Ectodermal cell (in vitro differentiated cells): ENCODE results near the gene TMEM250.

Experiments used
- H3K27ac ChIP-seq: 2 replicates; pipeline ENCODE4 v1.7.0; 2013; ENCODE audit warnings: mild to moderate bottlenecking, low read depth, low read length; ENCODE audit not compliant: insufficient read depth, poor library complexity, severe bottlenecking
- H3K27me3 ChIP-seq: 2 replicates; pipeline ENCODE4 v1.7.0; 2013; ENCODE audit warnings: mild to moderate bottlenecking, low read length; ENCODE audit not compliant: insufficient read depth, control insufficient read depth, poor library complexity, severe bottlenecking
- H3K36me3 ChIP-seq: one replicate; pipeline ENCODE4 v1.7.0; 2013; ENCODE audit warnings: low read length; ENCODE audit not compliant: control insufficient read depth, insufficient read depth
- H3K4me1 ChIP-seq: one replicate; pipeline ENCODE4 v1.7.0; 2013; ENCODE audit warnings: low read length; ENCODE audit not compliant: control insufficient read depth, insufficient read depth
- H3K4me3 ChIP-seq: 2 replicates; pipeline ENCODE4 v1.7.0; 2013; ENCODE audit warnings: low read depth, low read length, control low read depth; ENCODE audit not compliant: insufficient read depth
- H3K9me3 ChIP-seq: 2 replicates; pipeline ENCODE4 v1.7.0; 2013; ENCODE audit warnings: mild to moderate bottlenecking, low read length, moderate library complexity; ENCODE audit not compliant: control insufficient read depth
- WGBS, 2 experiments: methylation state at CpG; one replicate each; pipeline ENCODE4 v1.1.7; 2013; ENCODE audit warnings: missing lambda C conversion rate in 2 of 2; 5-methylcytosine and 5-hydroxymethylcytosine counted together

Gene TMEM250

DNA sequence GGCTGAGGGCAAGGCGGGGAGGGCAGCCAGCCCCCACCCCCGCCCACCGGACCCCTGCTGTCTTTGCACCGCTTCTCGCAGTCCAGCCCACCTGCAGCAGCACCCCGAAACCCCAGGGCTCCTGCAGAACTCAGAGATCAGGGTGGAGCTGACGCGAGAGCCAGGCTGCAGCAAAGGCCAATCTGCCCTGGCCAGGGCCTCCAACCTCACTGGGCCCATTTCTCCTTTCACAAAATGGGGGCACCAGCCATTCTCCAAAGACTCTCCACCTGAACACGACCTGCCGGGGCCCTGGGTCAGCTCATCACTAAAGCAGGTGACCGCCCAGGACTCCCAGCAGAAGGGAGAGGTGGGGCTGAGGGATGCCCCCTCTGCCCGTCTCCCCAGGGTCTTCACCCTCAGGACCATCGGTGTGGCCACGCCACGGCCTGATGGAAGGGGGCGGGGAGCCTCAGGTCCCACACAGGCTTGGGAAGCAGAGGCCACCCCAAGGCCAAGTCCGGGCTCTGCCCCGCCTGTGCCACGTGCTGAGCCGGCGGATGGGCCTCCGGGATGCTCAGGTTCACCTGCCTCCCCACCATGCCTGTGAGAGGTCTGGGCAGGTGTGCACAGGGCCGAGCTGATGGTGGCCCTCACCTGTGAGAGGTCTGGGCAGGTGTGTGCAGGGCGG is 36.7 kb downstream of the TMEM250 start:
- 92 to 94% methylated on average over 24 of the region's 24 CpGs for WGBS, 2 experiments
- Histone ChIP-seq H3K27ac (no peak overlapping the region), H3K36me3 (no peaks in the 10 kb centered on the region)

DNA sequence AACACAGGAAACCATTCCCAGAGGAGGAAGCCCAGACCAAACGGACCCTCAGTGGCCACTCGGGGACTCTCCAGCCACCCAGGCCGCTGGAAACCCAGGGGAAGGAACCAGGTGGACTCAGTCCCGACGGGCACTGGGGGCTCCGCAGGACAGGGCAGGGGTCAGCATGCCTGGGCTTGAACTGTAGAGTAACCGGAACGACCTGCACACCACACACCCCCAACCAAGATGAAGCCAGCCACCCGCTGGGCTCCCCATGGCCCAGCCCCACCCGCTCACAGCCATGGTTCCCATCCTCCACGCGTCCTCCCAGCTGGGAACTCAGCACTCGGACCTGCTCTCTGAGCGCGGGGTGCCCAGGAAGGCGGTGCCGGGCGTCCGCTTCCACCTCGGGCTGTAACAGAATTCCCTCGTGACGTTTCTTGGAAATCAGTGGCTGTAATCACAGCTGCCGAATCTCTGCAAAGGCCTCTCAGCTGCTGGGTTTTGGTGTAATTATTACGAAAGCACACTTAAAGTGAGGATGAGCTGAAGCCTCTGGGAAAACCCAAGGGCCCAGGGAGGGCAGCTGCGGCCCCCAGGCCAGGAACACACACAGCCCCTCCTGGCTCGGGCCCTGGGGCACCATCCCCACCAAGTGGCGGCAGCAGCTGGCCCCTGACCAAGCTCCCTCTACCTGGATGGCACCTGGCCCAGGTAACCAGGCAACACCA is 37.4 kb downstream of the TMEM250 start:
- no peaks in the 10 kb centered on the region for H3K4me1 ChIP-seq
- H3K9me3 ChIP-seq, result no peaks in the 10 kb centered on the region
- H3K27ac ChIP-seq, result no peak overlapping the region
- no peaks in the 10 kb centered on the region for H3K36me3 ChIP-seq
- no peak overlapping the region for H3K4me3 ChIP-seq
- WGBS, 2 experiments, result 90 to 91% methylated on average over 27 of the region's 27 CpGs
- no peaks in the 10 kb centered on the region for H3K27me3 ChIP-seq

More for the DNA sequence above, 36.7 kb downstream of the TMEM250 start:
- Histone ChIP-seq H3K4me1 (no peaks in the 10 kb centered on the region), H3K4me3 (no peak overlapping the region), H3K27me3 (no peaks in the 10 kb centered on the region), H3K9me3 (no peaks in the 10 kb centered on the region)

DNA sequence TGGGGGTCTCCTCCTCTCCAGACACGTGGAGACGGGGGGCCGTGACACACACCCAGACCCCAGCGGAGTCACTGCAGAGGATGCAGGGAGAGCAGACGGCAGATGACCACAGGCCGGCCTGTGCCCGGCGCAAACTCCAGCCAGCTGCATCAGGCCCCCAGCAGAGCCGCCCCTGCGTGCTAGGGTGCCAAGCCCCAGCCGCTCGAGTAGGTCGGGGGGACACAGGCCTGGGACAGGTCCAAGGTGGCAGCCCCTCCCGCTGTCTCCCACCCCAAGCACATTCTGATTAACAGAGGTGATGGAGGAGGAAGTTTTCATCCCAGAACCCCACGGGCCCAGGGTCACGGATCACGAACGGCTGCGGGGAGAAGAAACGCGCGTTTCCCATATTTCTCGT is 38.0 kb downstream of the TMEM250 start:
- Histone ChIP-seq H3K4me3 (no peak overlapping the region), H3K4me1 (no peaks in the 10 kb centered on the region), H3K9me3 (no peaks in the 10 kb centered on the region), H3K36me3 (no peaks in the 10 kb centered on the region), H3K27me3 (no peaks in the 10 kb centered on the region), H3K27ac (no peak overlapping the region)
- WGBS, 2 experiments, result 89 to 90% methylated on average over 23 of the region's 23 CpGs

DNA sequence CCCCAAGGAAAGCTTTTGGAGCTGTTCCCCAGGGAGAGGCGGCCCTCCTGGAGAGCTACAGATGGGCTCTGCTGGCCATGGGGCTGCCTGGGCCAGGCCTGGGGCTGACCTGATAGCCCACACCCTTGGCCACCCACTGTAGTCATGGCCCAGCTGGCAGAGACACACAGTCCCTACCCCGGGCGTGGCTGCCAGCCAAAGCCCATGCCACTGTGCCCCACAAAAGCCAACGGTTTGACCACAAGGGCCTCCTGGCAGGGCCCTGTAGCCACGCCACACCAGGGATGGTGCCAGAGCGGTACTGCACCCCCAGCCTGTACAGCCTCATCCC is 38.8 kb downstream of the TMEM250 start:
- Histone ChIP-seq H3K4me3 (no peak overlapping the region), H3K4me1 (no peaks in the 10 kb centered on the region), H3K27ac (no peak overlapping the region), H3K9me3 (no peaks in the 10 kb centered on the region), H3K36me3 (no peaks in the 10 kb centered on the region), H3K27me3 (no peaks in the 10 kb centered on the region)
- 92 to 94% methylated on average over 6 of the region's 6 CpGs for WGBS, 2 experiments

DNA sequence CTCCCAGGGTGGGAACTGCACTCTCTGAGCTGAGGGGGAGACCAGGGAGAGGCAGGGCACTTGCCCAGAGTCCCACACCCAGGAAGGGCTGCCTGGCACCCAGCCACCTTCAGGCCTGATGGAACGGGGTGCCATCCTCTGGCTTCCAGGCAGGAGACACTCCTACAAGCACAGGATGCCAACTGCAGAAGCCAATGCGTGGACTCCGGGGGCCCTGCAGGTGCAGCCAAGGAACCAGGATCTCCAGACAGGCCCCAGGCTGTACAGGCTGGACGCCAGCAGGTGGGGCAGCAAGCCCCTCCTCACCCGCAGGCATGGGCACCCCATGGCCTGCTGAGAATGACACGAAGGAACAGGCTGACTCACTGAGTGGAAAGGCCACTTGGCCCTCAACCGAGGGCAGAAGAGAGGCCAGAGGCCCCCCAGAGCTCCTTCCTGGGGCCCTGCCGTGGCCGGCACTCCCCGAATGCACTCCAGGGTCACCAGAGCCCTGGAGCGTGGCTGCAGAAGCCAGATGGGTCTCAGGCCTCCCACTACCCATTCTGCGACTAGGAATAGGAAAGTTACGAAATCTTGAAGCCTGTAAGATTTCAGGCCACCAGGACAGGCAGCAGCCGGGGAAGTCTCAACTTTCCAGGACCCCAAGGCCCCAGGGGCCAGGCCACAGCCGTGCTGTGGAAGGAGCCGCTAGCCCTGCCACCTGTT is 39.3 kb downstream of the TMEM250 start:
- Histone ChIP-seq H3K36me3 (no peaks in the 10 kb centered on the region), H3K9me3 (no peaks in the 10 kb centered on the region), H3K4me1 (no peaks in the 10 kb centered on the region), H3K27ac (no peak overlapping the region), H3K4me3 (no peak overlapping the region), H3K27me3 (no peaks in the 10 kb centered on the region)
- 82% methylated on average over 16 of the region's 16 CpGs for WGBS, 2 experiments

DNA sequence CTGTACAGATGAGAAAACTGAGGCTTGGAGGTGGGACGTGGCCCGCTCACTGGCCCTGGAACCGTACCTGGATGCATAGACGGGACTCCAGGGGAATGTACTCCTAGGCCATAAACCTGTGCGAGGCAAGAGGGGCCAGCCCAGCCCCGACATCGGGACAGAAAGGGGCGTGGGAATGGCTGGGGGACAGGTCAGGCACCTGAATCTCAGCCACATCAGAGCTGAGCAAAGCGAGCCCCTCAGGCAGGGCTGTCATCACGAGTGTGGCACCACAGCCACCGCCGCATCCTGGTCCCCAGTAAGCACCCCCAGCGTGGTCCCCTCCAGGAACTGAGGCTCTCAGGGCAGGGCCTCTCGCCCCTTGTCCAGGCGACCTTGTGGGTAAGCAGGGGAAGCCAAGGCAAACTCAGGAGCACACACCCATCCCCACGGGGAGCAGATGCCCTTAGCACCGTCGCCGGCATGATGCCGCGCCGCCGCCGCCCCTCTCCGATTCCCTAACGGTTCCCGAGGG is 40.1 kb downstream of the TMEM250 start:
- WGBS, 2 experiments, result 93 to 94% methylated on average over 27 of the region's 27 CpGs
- no peaks in the 10 kb centered on the region for H3K36me3 ChIP-seq
- no peaks in the 10 kb centered on the region for H3K4me1 ChIP-seq
- no peak overlapping the region for H3K4me3 ChIP-seq
- no peak overlapping the region for H3K27ac ChIP-seq
- H3K9me3 ChIP-seq, result no peaks in the 10 kb centered on the region
- H3K27me3 ChIP-seq, result no peaks in the 10 kb centered on the region

DNA sequence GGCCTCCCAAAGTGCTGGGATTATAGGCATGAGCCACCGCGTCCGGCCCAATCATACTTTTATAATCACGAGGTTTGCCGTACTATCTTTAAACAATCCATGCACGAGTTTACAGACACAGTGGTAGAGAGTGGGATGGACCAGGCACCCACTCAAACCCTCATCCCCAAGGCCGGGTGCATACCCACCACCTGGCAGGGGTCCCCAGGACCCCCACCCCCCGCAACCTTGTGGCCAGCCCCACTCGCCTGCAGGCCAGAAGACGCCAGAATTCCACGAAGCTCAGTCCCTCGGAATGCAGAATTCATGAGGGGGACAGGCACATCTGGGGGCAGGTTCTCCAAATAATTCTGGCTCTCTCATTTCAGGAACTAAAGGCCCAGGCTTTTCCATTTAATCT is 40.7 kb downstream of the TMEM250 start:
- Histone ChIP-seq H3K4me3 (no peak overlapping the region), H3K27me3 (no peaks in the 10 kb centered on the region), H3K36me3 (no peaks in the 10 kb centered on the region), H3K27ac (no peak overlapping the region), H3K4me1 (no peaks in the 10 kb centered on the region), H3K9me3 (no peaks in the 10 kb centered on the region)
- 93% methylated on average over 12 of the region's 12 CpGs for WGBS, 2 experiments

DNA sequence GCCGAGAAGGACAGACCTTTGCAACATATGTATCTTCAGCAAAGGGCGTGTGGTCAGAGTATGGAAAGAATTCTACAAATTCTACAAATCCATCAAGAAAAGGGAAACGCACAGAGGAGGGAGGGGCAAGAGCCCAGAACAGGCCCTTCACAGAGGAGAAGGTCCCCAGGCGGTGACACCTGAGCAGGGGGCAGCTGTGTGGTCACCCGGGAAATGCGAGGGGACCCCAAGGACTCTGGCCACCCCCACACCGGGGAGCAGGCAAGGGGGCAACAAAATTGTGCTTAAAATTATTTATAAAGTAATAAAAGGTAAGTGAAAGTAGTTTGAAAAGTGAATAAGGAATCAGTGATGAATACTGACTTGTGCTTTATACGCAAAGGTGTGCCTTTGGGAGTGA is 41.2 kb downstream of the TMEM250 start:
- no peaks in the 10 kb centered on the region for H3K36me3 ChIP-seq
- H3K4me1 ChIP-seq, result no peaks in the 10 kb centered on the region
- no peaks in the 10 kb centered on the region for H3K27me3 ChIP-seq
- H3K27ac ChIP-seq, result no peak overlapping the region
- H3K4me3 ChIP-seq, result no peak overlapping the region
- no peaks in the 10 kb centered on the region for H3K9me3 ChIP-seq
- WGBS, 2 experiments, result 94 to 98% methylated on average over 6 to 8 of the region's 8 CpGs

DNA sequence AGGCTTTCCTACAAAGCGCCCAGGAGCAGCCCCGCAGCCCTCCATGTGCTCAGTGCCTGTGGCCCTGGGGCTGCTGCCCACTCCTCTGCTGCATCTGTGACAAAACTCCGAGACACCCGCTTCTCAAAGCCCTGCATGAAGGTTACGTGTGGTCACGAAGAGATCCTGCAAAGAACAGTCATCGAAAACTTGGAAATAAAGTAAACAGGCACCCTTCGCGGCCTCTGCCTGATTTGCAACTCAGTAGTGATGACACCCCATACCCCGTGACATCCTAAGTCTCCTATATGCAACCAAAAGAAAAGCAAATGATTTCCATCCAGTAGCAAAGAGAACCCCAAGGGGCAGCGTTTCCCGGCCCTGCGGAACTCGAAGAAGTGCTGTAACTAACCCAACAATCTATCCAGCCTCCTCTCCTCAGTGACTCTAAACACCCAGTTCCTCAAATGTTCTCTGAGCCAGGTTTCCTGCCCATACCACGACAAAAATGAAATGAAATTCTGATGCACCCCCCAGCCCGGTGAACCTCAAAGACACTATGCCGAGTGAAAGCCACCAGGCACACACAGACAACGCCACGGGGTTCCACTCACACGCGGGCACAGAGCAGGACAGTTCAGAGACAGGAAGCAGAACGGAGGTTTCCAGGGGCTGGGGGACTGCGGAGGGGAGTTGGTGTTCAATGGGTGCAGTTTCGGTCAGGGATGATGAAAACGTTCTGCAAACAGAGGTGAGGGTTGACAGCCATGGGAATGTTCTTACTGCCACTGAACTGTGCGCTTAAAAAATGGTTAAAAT is 42.6 kb downstream of the TMEM250 start:
- H3K4me3 ChIP-seq, result no peak overlapping the region
- H3K27me3 ChIP-seq, result no peaks in the 10 kb centered on the region
- no peaks in the 10 kb centered on the region for H3K36me3 ChIP-seq
- no peaks in the 10 kb centered on the region for H3K9me3 ChIP-seq
- no peaks in the 10 kb centered on the region for H3K4me1 ChIP-seq
- H3K27ac ChIP-seq, result no peak overlapping the region
- WGBS, 2 experiments, result 91 to 92% methylated on average over 26 of the region's 26 CpGs
